Measurements from ENCODE around the gene HGF. TPM values are rescaled to one million over a fixed set of nuclear protein-coding genes. Genes with fewer than 3 reads are reported as not detected.

The HGF gene
- total RNA-seq, 2 experiments from 2014 or later: not detected

GRCh38 chr7:81721437-81721836, 48.4 kb downstream of the HGF start:
- no peak overlapping the region for H3K27ac Mint-ChIP-seq
- Histone ChIP-seq H3K4me1 (ENCODE audit: insufficient read depth, low read length) (no peaks in the 10 kb centered on the region), H3K4me3 (ENCODE audit: low read length) (no peak overlapping the region), H3K36me3 (ENCODE audit: insufficient read depth, low read length) (no peaks in the 10 kb centered on the region), H3K27me3 (ENCODE audit: control insufficient read depth in 1 of 2, insufficient read depth in 2 of 2, low read length in 2 of 2) (no peaks in the 10 kb centered on the region), H3K9me3 (ENCODE audit: control insufficient read depth in 1 of 2, insufficient read depth in 1 of 2, low read length in 2 of 2) (peaks cover 0 to 8% of the 10 kb centered on the region in 2 experiments), H3K27ac (ENCODE audit: low read depth in 1 of 2, low read length in 2 of 2) (no peak overlapping the region)
- H3K36me3 Mint-ChIP-seq (ENCODE audit: low read depth): no peaks in the 10 kb centered on the region
- ChIA-PET POLR2A (no interaction called here), CTCF (no interaction called here)
- peaks cover 4% of the 10 kb centered on the region for H3K9me3 Mint-ChIP-seq
- intact Hi-C loops (cut with DNase I, micrococcal nuclease): no loop called here
- no peaks in the 10 kb centered on the region for H3K4me1 Mint-ChIP-seq (ENCODE audit: low read depth)
- ATAC-seq (ENCODE audit: poor library complexity): no peak
- no peak for DNase-seq
- H3K4me3 Mint-ChIP-seq: no peak overlapping the region
- no peak for TF ChIP-seq CTCF (IDR thresholded peaks at IDR 0.05)
- H3K27me3 Mint-ChIP-seq: no peaks in the 10 kb centered on the region

GRCh38 chr7:81719865-81720264, 50.0 kb downstream of the HGF start:
- DNase-seq (no peak), ATAC-seq (ENCODE audit: poor library complexity) (no peak)
- TF ChIP-seq CTCF (IDR thresholded peaks at IDR 0.05): no peak
- no peaks in the 10 kb centered on the region for H3K4me1 Mint-ChIP-seq (ENCODE audit: low read depth)
- H3K27me3 Mint-ChIP-seq: no peaks in the 10 kb centered on the region
- H3K4me1 ChIP-seq (ENCODE audit: insufficient read depth, low read length): no peaks in the 10 kb centered on the region
- intact Hi-C loops (cut with DNase I, micrococcal nuclease): no loop called here
- peaks cover 4% of the 10 kb centered on the region for H3K9me3 Mint-ChIP-seq
- no peak overlapping the region for H3K27ac Mint-ChIP-seq
- CTCF ChIA-PET: no interaction called here
- H3K4me3 Mint-ChIP-seq: no peak overlapping the region
- no peaks in the 10 kb centered on the region for H3K36me3 Mint-ChIP-seq (ENCODE audit: low read depth)
- H3K27me3 ChIP-seq (ENCODE audit: control insufficient read depth in 1 of 2, insufficient read depth in 2 of 2, low read length in 2 of 2): no peaks in the 10 kb centered on the region
- H3K27ac ChIP-seq (ENCODE audit: low read depth in 1 of 2, low read length in 2 of 2): no peak overlapping the region
- H3K9me3 ChIP-seq (ENCODE audit: control insufficient read depth in 1 of 2, insufficient read depth in 1 of 2, low read length in 2 of 2): peaks cover 0 to 8% of the 10 kb centered on the region in 2 experiments
- H3K36me3 ChIP-seq (ENCODE audit: insufficient read depth, low read length): no peaks in the 10 kb centered on the region
- POLR2A ChIA-PET: no interaction called here
- no peak overlapping the region for H3K4me3 ChIP-seq (ENCODE audit: low read length)

GRCh38 chr7:81715984-81716588, 53.8 kb downstream of the HGF start:
- no peak for TF ChIP-seq CTCF (IDR thresholded peaks at IDR 0.05)
- ATAC-seq (ENCODE audit: poor library complexity) (no peak), DNase-seq (no peak)
- intact Hi-C loops (cut with DNase I, micrococcal nuclease): no loop called here
- Histone ChIP-seq H3K27ac (ENCODE audit: low read depth in 1 of 2, low read length in 2 of 2) (no peak overlapping the region), H3K4me3 (ENCODE audit: low read length) (no peak overlapping the region), H3K36me3 (ENCODE audit: insufficient read depth, low read length) (no peaks in the 10 kb centered on the region), H3K4me1 (ENCODE audit: insufficient read depth, low read length) (no peaks in the 10 kb centered on the region), H3K27me3 (ENCODE audit: control insufficient read depth in 1 of 2, insufficient read depth in 2 of 2, low read length in 2 of 2) (no peaks in the 10 kb centered on the region), H3K9me3 (ENCODE audit: control insufficient read depth in 1 of 2, insufficient read depth in 1 of 2, low read length in 2 of 2) (peaks cover 0 to 10% of the 10 kb centered on the region in 2 experiments)
- Mint-ChIP-seq H3K4me3 (no peak overlapping the region), H3K27me3 (no peaks in the 10 kb centered on the region), H3K27ac (no peak overlapping the region), H3K36me3 (ENCODE audit: low read depth) (no peaks in the 10 kb centered on the region), H3K9me3 (peaks cover 2% of the 10 kb centered on the region), H3K4me1 (ENCODE audit: low read depth) (no peaks in the 10 kb centered on the region)
- ChIA-PET POLR2A (no interaction called here), CTCF (no interaction called here)
